Measurements from ENCODE around the gene TGM5. TPM values are rescaled to one million over a fixed set of nuclear protein-coding genes. Genes with fewer than 3 reads are reported as not detected.

TGM5 gene
- total RNA-seq, 2 donors from 2014 or later = not detected

GRCh38 chr15:43270676-43271306 lies 4.1 kb upstream of the TGM5 start:
- no peaks in the 10 kb centered on the region for H3K27me3 ChIP-seq (replicated peaks; ENCODE audit: insufficient read depth)
- DNase-seq (ENCODE audit: low spot score) = no peak

DNA sequence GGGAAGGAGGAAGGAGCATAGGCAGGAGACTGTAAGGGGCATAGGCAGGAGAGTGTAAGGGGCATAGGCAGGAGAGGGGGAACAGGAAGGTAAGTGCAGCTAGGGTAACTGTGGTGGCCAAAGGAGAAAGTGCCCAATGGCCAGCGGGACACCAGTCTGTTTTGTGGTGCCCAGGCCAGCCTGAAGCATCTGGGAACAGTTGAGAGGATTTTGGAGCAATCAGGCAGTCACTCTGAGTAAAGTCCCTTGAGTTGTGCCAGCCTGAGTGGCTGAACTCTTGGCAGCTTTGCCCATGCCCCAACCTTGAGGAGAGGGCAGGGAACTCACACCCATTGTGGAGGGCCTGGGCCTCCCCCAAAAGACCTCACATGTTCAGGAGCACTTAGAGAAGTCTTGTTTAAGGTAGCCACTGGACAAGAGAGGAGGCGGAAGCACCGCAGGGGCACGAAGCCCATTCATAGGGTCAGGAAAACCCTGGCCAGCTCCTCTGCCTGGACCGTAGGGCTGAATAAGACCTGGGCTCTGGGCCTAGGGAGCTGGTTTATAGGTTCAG lies 3.5 kb upstream of the TGM5 start:
- Histone ChIP-seq H3K9me3 (no peaks in the 10 kb centered on the region), H3K27ac (no peak overlapping the region), H3K27me3 (replicated peaks; ENCODE audit: insufficient read depth) (no peaks in the 10 kb centered on the region), H3K4me1 (ENCODE audit: control insufficient read depth in 1 of 2, low read depth in 2 of 2) (no peaks in the 10 kb centered on the region), H3K4me3 (no peak overlapping the region), H3K36me3 (no peaks in the 10 kb centered on the region)
- DNase-seq (ENCODE audit: low spot score) = no peak
- ATAC-seq (ENCODE audit: insufficient number of reproducible peaks, low FRiP score, low read depth) = no peak
- TF ChIP-seq, protein P1, sequence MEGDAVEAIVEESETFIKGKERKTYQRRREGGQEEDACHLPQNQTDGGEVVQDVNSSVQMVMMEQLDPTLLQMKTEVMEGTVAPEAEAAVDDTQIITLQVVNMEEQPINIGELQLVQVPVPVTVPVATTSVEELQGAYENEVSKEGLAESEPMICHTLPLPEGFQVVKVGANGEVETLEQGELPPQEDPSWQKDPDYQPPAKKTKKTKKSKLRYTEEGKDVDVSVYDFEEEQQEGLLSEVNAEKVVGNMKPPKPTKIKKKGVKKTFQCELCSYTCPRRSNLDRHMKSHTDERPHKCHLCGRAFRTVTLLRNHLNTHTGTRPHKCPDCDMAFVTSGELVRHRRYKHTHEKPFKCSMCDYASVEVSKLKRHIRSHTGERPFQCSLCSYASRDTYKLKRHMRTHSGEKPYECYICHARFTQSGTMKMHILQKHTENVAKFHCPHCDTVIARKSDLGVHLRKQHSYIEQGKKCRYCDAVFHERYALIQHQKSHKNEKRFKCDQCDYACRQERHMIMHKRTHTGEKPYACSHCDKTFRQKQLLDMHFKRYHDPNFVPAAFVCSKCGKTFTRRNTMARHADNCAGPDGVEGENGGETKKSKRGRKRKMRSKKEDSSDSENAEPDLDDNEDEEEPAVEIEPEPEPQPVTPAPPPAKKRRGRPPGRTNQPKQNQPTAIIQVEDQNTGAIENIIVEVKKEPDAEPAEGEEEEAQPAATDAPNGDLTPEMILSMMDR (IDR thresholded peaks at IDR 0.05) = no peak

More at GRCh38 chr15:43270676-43271306, 4.1 kb upstream of the TGM5 start:
- TF ChIP-seq, protein P1 (IDR thresholded peaks at IDR 0.05) = no peak
- no peak for ATAC-seq (ENCODE audit: insufficient number of reproducible peaks, low FRiP score, low read depth)
- Histone ChIP-seq H3K4me1 (ENCODE audit: control insufficient read depth in 1 of 2, low read depth in 2 of 2) (no peaks in the 10 kb centered on the region), H3K4me3 (no peak overlapping the region), H3K36me3 (no peaks in the 10 kb centered on the region), H3K27ac (no peak overlapping the region), H3K9me3 (no peaks in the 10 kb centered on the region)

- Histone ChIP-seq H3K4me3 (no peak overlapping the region), H3K27me3 (replicated peaks; ENCODE audit: insufficient read depth) (no peaks in the 10 kb centered on the region), H3K27ac (no peak overlapping the region), H3K36me3 (no peaks in the 10 kb centered on the region), H3K9me3 (no peaks in the 10 kb centered on the region), H3K4me1 (ENCODE audit: control insufficient read depth in 1 of 2, low read depth in 2 of 2) (no peaks in the 10 kb centered on the region)
- no peak for DNase-seq (ENCODE audit: low spot score)
- no peak for ATAC-seq (ENCODE audit: insufficient number of reproducible peaks, low FRiP score, low read depth)
- TF ChIP-seq, protein P1 (IDR thresholded peaks at IDR 0.05) = no peak
Observed at GRCh38 chr15:43268111-43269105, 1.7 kb upstream of the TGM5 start.

DNA sequence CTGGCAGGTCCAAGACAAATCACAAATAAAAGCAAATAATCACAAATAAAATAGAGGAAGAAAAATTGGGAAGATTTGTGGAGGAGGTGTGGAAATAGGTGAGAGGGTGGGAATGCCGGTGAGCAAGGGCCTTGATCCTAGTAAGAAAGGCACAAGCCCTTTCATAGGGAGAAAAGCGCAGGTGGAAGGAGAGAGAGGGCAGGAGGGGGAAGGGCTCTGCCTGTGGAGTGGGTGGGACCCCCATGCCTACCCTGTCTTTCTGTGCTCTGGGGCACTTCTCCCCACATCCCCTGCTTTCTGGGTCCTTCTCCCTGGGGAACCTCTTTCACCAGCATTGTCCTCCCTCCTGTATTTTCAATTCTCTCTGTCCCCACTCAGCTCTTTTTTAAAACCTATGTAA lies 711 bp upstream of the TGM5 start:
- Histone ChIP-seq H3K36me3 (no peaks in the 10 kb centered on the region), H3K4me1 (ENCODE audit: control insufficient read depth in 1 of 2, low read depth in 2 of 2) (no peaks in the 10 kb centered on the region), H3K9me3 (no peaks in the 10 kb centered on the region), H3K27me3 (replicated peaks; ENCODE audit: insufficient read depth) (no peaks in the 10 kb centered on the region), H3K4me3 (no peak overlapping the region), H3K27ac (no peak overlapping the region)
- TF ChIP-seq, protein P1 (IDR thresholded peaks at IDR 0.05) = no peak
- no peak for DNase-seq (ENCODE audit: low spot score)
- ATAC-seq (ENCODE audit: insufficient number of reproducible peaks, low FRiP score, low read depth) = no peak

GRCh38 chr15:43266386-43266785 lies 342 bp downstream of the TGM5 start:
- Histone ChIP-seq H3K4me3 (no peak overlapping the region), H3K27ac (no peak overlapping the region), H3K36me3 (no peaks in the 10 kb centered on the region), H3K4me1 (ENCODE audit: control insufficient read depth in 1 of 2, low read depth in 2 of 2) (no peaks in the 10 kb centered on the region), H3K27me3 (replicated peaks; ENCODE audit: insufficient read depth) (no peaks in the 10 kb centered on the region), H3K9me3 (no peaks in the 10 kb centered on the region)
- TF ChIP-seq, protein P1 (IDR thresholded peaks at IDR 0.05) = no peak
- DNase-seq (ENCODE audit: low spot score) (no peak), ATAC-seq (ENCODE audit: insufficient number of reproducible peaks, low FRiP score, low read depth) (no peak)
